AG04449 (cell line): ENCODE data around the gene HTR6.

ENCODE experiments used
- CTCF ChIA-PET: fragments of 350-600 bp; formaldehyde crosslinking; extraction: SDS; loops from one replicate; lab custom pipeline; 2021; ENCODE audit warnings: antibody characterized with exemption; lab: Yijun Ruan, JAX
- POLR2A ChIA-PET: fragments of 400-600, 350-600 bp; formaldehyde crosslinking; extraction: SDS; loops from one replicate; lab custom pipeline; 2020; ENCODE audit warnings: antibody characterized with exemption, inconsistent platforms; lab: Yijun Ruan, JAX
- DNase-seq: peaks from one replicate; pipeline ENCODE4 v3.0.0-alpha.2; 2010; ENCODE audit warnings: low read depth, low spot score
- H3K4me3 ChIP-seq: 2 replicates; pipeline ENCODE4 v1.5.1; 2011; ENCODE audit warnings: low read depth, mild to moderate bottlenecking, control low read depth, low read length
- CTCF ChIP-seq: IDR thresholded peaks from one replicate; pipeline ENCODE4 v1.5.1; 2011; ENCODE audit warnings: mild to moderate bottlenecking, moderate library complexity, low read length, control low read depth, inconsistent platforms; ENCODE audit not compliant: insufficient read depth; ENCODE audit errors: missing control alignments

HTR6 gene

GRCh38 chr1:19658186-19658585 is 6.5 kb upstream of the HTR6 start:
- DNase-seq, result no peak
- POLR2A ChIA-PET, result no interaction called here
- CTCF ChIA-PET, result interaction anchor here (1.0 to 13.4 kb wide), 3 partner anchors 70 to 313 kb away, joined by 4 to 178 read pairs (median 4); no protein-coding TSS in a partner anchor
- no peak overlapping the region for H3K4me3 ChIP-seq
- no peak for TF ChIP-seq CTCF

GRCh38 chr1:19661721-19662228 is 2.9 kb upstream of the HTR6 start:
- ChIA-PET CTCF (interaction anchor here (0.6 to 6.0 kb wide), 57 partner anchors 8 to 492 kb away, joined by 3 to 252 read pairs (median 4); partner anchors contain the start of genes EMC1, MRTO4, NBL1 and OTUD3), POLR2A (no interaction called here)
- no peak for DNase-seq
- H3K4me3 ChIP-seq, result no peak overlapping the region
- peak; percentile 34 for TF ChIP-seq CTCF

- POLR2A ChIA-PET, result no interaction called here
These were observed 2.4 kb upstream of the HTR6 start for GRCh38 chr1:19662313-19662712.

GRCh38 chr1:19665186-19665495 is 466 bp downstream of the HTR6 start:
- DNase-seq, result no peak
- ChIA-PET CTCF (interaction anchor here (1.2 to 3.5 kb wide), 2 partner anchors 27 to 50 kb away, joined by 3 to 15 read pairs; no protein-coding TSS in a partner anchor), POLR2A (no interaction called here)
- TF ChIP-seq CTCF, result no peak
- no peak overlapping the region for H3K4me3 ChIP-seq

More at GRCh38 chr1:19662313-19662712, 2.4 kb upstream of the HTR6 start:
- no peak overlapping the region for H3K4me3 ChIP-seq
- CTCF ChIA-PET, result interaction anchor here (0.6 to 6.0 kb wide), 48 partner anchors 9 to 422 kb away, joined by 3 to 252 read pairs (median 4); partner anchors contain the start of genes EMC1, MRTO4, NBL1 and OTUD3
- no peak for DNase-seq
- TF ChIP-seq CTCF, result no peak

- ChIA-PET POLR2A (no interaction called here), CTCF (no interaction called here)
- TF ChIP-seq CTCF, result no peak
- DNase-seq, result no peak
- H3K4me3 ChIP-seq, result no peak overlapping the region
These were observed 1.1 kb downstream of the HTR6 start for GRCh38 chr1:19665496-19666465.

GRCh38 chr1:19668888-19669287 is 4.2 kb downstream of the HTR6 start:
- ChIA-PET POLR2A (no interaction called here), CTCF (interaction anchor here (0.9 to 3.1 kb wide), 5 partner anchors 8 to 38 kb away, joined by 3 to 18 read pairs (median 7); no protein-coding TSS in a partner anchor)
- TF ChIP-seq CTCF, result no peak
- DNase-seq, result no peak
- no peak overlapping the region for H3K4me3 ChIP-seq
